GM18507 (cell line): ENCODE measurements around the gene TRAPPC14.
"Not testable (repeated sequence)": the region's sequence is repeated elsewhere in the genome, so short reads cannot be mapped to it uniquely, and the experiment has no call there.

Experiments used
- DNase-seq: peaks from one replicate; pipeline ENCODE4 v3.0.0; 2011; ENCODE audit warnings: low read depth; ENCODE audit not compliant: insufficient read length; ENCODE audit errors: extremely low spot score
- FAIRE-seq: peaks from 2 replicates; lab custom pipeline; 2011; peaks lifted over from hg19 to GRCh38; lab: Jason Lieb, UNC

TRAPPC14 gene

GRCh38 chr7:100130608-100131453 lies 27.7 kb downstream of the TRAPPC14 start:
- DNase-seq (no peak), FAIRE-seq (peak; percentile 45)

- not testable (repeated sequence) for DNase-seq, FAIRE-seq
Measured at GRCh38 chr7:100130220-100130607, 28.3 kb downstream of the TRAPPC14 start.

- no peak for DNase-seq
- no peak for FAIRE-seq
Measured at GRCh38 chr7:100128637-100128963, 29.9 kb downstream of the TRAPPC14 start.

- DNase-seq, result no peak
Measured at GRCh38 chr7:100127866-100128636, 30.5 kb downstream of the TRAPPC14 start.

GRCh38 chr7:100126931-100127865 lies 31.3 kb downstream of the TRAPPC14 start, which contains the start of gene MBLAC1:
Gene MBLAC1 (plus strand): TSS chr7:100126967. CDS start chr7:100127396, 429 bp downstream.
- DNase-seq (peak; percentile 80), FAIRE-seq (peak; percentile 84)

More at GRCh38 chr7:100127866-100128636, 30.5 kb downstream of the TRAPPC14 start:
- no peak for FAIRE-seq

- DNase-seq, result no peak
- FAIRE-seq, result peak; percentile 38
Measured at GRCh38 chr7:100126239-100126930, 32.1 kb downstream of the TRAPPC14 start.

- no peak for FAIRE-seq
- no peak for DNase-seq
Measured at GRCh38 chr7:100124301-100125230, 34.0 kb downstream of the TRAPPC14 start.

GRCh38 chr7:100122568-100122967 lies 36.0 kb downstream of the TRAPPC14 start:
- FAIRE-seq (no peak), DNase-seq (no peak)

- FAIRE-seq (no peak), DNase-seq (no peak)
Measured at GRCh38 chr7:100122067-100122466, 36.5 kb downstream of the TRAPPC14 start.

GRCh38 chr7:100120733-100121036 lies 37.8 kb downstream of the TRAPPC14 start:
- FAIRE-seq (no peak), DNase-seq (no peak)

GRCh38 chr7:100119970-100120732 lies 38.4 kb downstream of the TRAPPC14 start:
- peak; percentile 46 for FAIRE-seq

GRCh38 chr7:100119072-100119969 lies 39.2 kb downstream of the TRAPPC14 start, which contains the start of the genes CNPY4 and TAF6:
Gene CNPY4 (plus strand): TSS chr7:100119634. CDS start chr7:100119745, 111 bp downstream.
Gene TAF6 (minus strand): TSS chr7:100119358. CDS start chr7:100114209, 5,149 bp downstream.
- peak; percentile 87 for FAIRE-seq

More at GRCh38 chr7:100119970-100120732, 38.4 kb downstream of the TRAPPC14 start:
- peak; percentile 42 for DNase-seq

GRCh38 chr7:100118388-100119071 lies 40.0 kb downstream of the TRAPPC14 start:
- FAIRE-seq, result no peak

More at GRCh38 chr7:100119072-100119969, 39.2 kb downstream of the TRAPPC14 start, which contains the start of the genes CNPY4 and TAF6:
- DNase-seq, result peak; percentile 98

GRCh38 chr7:100115026-100115425 lies 43.5 kb downstream of the TRAPPC14 start:
- FAIRE-seq (no peak), DNase-seq (no peak)

More at GRCh38 chr7:100118388-100119071, 40.0 kb downstream of the TRAPPC14 start:
- DNase-seq, result no peak

- FAIRE-seq (no peak), DNase-seq (no peak)
Measured at GRCh38 chr7:100111914-100112313, 46.6 kb downstream of the TRAPPC14 start.
